HG02642 (cell line): Measurements from ENCODE around the gene POLR3G.

Source experiments
- ATAC-seq: cut with Tn5 transposase; IDR thresholded peaks from one replicate; pipeline ENCODE4 v1.9.1; 2021; ENCODE audit warnings: mild to moderate bottlenecking; ENCODE audit not compliant: unreplicated experiment, poor library complexity

The POLR3G gene, protein sequence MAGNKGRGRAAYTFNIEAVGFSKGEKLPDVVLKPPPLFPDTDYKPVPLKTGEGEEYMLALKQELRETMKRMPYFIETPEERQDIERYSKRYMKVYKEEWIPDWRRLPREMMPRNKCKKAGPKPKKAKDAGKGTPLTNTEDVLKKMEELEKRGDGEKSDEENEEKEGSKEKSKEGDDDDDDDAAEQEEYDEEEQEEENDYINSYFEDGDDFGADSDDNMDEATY

DNA sequence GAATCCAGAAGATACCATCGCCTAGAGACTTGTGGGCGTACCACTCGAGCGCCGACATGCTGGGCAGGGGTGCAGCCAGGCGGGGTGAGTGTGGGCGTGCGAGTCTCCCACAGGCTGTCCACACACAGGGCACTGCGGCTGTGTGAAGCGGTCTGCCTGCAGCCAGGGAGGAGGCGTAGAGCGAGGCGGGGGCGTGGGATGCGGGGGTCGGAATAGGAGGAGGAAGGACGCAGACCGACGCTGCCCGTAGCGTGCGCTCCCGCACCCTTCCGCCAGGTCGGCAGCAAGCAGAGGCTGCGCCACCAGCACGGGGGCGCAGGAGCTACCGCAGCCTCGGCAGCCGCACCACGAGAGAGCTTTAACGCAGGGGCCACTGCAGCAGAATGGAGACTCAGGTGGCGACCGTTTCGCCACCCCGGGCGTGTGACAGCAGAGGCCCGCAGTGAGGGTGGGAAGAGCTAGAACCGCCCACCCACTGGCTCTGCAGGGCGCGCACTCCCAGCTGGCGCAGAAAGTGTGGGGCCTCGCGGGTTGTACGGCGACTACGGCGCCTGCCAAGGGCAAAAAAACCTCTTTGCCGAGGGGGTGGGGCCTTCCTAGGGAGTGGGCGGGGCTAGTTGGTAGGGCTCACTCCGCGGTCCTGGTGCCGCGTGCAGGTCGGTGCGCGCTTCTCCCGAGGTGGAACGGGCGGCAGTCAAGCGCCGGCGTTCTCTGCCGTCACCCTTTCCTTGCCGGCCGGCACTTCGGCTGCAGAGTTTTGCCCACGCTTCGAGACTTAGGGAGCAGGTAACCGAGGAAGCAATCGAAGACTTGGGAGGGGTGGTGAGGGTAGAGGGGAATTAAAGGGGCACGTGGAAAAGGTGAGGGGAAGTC lies at the start of gene POLR3G, which contains the start of gene MBLAC2:
Gene POLR3G, plus strand, starts transcription at position 630 of the 873 bp plus-strand sequence. CDS start 10,704 bp downstream, outside the sequence.
Gene MBLAC2, minus strand, starts transcription at position 537 of the 873 bp plus-strand sequence. Its CDS starts 479 bp downstream, at position 58.
- peak; percentile 91 for ATAC-seq

DNA sequence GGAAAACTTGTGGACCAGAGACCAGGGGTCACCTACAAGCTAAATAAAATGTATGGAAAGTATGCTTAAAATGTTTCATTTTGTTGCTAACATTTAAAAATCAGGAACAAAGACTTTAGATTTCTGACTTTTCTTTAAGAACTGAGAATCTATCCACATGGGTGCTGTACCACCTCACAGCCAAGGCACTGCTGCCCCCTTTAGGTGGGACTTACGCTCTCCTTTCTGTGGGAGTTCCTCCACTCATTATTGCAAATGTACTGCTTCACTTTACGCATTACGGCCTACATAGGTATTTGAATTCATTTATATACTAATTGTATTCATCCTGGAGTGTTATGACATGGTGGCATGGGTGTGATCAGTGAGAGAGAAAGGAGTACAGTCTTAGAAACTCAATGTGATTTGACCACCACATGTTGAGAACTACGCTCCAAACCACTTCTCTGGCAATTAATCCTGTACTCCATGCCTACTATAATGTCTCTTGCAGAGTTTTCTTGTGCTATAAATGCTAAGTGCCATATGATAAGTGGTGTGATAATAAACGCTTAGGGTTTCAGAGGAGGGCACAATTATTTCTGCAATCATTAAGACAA lies 40.4 kb upstream of the POLR3G start:
- peak; percentile 72 for ATAC-seq

DNA sequence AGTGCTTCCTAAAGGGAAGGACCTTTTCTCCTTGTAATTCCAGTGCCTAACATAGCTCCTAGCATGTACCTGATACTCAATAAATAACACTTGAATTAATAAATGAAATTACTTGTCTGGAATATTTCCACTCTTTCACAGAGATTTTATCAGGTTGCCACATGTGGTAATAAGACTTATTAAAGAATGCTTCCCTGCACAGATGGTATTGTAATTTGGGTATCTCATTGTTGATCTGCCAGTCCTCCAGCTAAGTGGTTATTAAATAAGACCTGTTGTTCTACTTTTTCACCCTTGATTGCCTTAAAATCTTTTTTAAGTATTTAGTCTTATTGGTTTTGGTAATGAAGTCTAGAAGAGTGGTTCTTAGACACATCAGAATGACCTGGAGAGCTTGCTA lies 37.0 kb upstream of the POLR3G start:
- no peak for ATAC-seq

DNA sequence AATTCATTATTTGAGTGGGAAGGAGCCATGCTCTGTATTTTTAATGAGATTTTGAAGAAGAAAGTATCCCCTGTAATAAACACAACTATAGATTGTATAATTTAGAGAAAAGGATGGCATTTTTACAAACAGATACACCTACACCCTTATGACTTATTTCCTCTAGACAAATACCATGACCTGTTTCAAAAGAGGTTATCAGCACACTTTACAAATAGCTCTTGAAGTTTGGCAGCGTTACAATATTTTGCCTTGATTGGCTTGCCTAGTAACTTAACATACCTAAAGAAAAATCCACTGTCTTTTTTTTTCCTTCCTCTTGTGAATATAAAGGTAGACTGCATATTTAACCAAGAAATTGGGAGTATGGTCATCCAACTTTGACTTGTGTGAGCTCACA lies 36.6 kb upstream of the POLR3G start:
- ATAC-seq: no peak

DNA sequence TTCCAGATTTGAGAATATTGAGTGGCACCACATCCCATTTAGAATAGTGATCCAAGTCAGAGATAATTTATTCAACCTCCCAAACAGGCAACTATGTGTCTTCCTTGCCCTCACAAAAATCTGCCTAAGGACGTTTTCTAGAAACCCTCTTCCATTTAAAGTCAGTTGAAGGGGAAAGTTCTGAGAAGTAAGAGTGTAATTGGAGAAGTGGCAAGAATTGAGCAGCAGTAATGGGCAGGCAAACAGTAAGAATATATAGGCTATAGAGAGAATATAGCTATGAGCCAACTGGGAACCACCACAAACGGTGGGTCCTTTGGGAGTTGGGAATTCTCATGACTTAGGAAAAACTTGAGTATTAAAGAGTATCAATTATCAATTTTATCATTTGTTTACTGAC lies 34.0 kb upstream of the POLR3G start:
- no peak for ATAC-seq

DNA sequence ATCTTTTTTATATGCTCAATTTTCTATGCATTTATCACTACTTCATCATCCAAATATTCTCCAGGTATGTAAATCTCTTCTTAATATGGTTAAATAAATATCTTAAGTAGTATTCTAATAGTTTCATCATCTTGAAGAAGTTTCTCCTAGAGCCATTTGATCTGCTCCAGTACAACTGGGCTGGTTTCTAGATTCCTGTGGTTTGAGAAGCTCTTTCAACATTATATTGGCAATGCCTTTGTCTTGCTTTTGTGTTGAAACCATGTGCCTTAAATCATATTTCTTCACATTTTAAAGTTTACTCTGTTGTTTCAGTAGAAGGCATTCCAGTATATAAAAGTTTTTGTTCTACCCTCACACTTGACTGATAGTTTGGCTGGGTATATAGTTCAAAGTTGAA lies 27.7 kb upstream of the POLR3G start:
- no peak for ATAC-seq

DNA sequence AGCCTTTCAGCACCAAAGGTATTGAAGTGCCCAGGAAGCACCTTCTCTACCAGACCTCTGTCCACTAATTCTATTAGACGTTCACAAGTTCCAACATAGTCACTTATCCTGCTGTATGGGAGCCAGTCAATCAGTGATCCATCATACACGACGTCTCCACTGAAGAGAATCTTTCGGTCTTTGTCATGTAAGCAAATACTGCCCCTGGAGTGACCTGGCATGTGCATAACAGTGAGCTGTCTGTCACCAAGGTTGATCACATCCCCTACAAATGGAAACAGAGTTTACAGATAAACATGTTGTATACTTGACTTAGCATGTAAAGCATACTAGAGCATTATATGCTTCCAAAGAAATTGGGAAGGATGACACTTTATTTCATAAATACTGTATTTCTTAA lies 13.4 kb upstream of the POLR3G start:
- no peak for ATAC-seq

DNA sequence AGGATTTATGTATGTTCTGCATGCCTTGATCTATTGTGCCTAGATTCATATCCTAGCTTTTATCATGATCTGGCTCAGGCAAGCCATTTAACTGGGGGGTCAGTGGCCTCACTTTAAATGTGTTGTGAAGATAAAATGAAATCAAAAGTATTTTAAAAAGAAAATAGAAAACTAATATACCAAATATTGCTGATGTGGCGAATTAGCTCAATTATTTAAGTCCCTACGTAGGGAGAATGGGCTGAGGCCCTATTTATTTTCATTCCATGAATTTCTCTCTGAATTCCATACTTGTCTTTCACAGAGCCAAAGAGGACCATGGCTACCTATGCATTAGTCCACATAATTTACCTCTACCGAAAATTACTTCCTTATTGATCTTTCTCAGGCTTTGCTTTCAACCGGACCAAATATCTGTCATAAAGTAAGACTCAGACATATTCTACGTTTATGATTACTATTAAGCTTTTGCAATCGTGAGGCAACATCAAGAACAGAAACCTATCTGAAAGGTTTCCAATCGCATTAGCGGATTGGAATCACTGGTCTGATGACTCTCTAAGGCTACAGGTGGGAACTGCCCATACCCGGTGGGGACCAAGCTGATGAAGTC lies 1.8 kb upstream of the POLR3G start:
- no peak for ATAC-seq

DNA sequence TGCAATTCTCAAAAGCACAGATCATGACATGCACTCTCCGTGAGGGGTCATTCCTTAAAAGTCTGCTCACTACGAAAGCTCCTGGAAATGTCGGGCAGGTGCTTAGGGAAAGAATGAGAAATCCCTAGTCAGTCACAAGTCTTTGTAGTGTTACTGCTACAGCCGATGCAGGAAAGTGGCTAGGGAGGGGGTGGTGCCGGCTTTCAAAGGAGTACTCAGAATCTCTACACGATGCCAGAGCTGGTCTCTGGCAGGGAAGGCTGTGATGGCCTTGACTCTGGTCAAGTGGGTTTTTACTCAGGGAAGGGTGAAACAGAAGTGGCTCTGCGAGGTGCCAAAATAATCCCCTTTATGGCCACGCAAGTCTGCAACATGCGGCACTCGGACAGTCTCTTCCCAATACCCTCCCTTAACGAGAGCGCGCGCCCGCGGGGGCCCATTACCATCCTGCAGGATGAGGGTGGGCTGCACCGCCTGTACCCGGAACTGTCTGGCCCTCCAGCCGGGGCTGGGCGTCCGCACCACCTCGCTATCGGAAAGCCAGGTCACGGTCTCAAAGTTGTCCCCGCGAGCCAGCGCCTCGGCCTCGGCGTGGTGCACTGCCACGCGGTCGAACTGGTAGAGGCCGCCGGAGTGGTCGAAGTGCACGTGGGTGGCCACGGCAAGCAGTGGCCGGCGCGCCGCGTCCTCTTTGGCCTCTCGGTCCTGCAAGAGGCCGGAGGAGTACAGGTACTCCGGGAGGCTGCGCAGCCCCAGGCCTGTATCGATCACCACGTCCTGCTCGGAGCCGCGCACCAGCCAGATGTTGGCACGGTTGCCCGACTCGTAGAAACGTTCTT lies 1.0 kb upstream of the POLR3G start:
- peak; percentile 23 for ATAC-seq

DNA sequence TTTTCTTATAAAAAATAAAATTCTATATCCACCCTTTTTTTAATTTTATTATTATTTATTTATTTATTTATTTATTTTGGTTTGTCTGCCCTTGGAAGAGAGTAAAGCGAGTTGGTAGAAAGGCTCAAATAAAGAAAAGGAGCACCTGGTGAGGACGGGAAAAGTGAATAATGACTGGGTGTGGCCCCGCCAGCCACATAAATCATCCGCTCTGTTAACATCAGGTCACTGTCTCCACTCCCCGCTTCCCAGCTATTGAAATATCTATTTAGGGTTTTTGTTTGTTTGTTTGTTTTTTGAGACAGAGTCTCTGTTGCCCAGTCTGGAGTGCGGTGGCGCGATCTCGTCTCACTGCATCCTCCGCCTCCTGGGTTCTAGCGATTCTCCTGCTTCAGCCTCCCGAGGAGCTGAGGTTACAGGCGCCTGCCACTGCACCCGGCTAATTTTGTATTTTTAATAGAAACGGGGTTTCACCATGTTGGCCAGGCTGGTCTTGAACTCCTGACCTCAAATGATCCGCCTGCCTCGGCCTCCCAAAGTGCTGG lies 844 bp downstream of the POLR3G start:
- no peak for ATAC-seq

DNA sequence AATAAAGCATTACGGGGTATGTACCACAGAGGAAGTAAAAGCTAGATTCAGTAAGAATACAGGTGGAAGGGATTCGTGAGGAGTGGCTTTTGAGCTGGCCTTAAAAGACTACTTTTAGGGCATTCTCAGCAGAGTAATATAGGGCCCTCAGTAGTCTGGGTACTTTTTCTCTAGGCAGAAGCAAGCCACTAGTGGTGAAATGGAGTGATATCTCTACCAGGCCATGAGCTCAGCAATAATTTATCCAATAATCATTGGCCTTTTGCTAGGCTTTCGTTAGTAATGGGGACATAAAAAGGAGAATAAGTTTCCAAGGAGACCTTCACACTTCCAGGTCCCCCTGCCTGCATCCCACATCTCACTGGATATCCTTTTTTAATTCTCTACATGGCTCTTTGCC lies 1.7 kb downstream of the POLR3G start:
- no peak for ATAC-seq

DNA sequence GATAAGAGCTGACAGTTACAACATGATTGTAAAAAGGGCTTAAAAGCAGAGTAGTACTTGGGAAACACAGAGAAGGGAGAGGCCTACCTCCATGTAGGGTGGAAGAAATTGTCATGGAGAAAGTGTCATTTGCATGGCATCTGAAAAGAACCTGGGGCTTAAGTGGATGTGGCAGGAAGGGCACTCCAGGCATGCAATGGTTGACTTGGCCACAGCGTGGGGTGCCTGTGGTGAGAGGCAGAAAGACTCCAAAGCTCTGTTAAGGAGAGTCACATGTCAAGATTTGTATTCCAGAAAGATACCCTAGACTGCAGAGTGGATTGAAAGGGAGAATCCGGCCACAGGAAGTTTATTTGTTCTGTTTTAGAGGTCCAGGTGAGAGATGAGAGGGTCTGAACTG lies 2.4 kb downstream of the POLR3G start:
- no peak for ATAC-seq

DNA sequence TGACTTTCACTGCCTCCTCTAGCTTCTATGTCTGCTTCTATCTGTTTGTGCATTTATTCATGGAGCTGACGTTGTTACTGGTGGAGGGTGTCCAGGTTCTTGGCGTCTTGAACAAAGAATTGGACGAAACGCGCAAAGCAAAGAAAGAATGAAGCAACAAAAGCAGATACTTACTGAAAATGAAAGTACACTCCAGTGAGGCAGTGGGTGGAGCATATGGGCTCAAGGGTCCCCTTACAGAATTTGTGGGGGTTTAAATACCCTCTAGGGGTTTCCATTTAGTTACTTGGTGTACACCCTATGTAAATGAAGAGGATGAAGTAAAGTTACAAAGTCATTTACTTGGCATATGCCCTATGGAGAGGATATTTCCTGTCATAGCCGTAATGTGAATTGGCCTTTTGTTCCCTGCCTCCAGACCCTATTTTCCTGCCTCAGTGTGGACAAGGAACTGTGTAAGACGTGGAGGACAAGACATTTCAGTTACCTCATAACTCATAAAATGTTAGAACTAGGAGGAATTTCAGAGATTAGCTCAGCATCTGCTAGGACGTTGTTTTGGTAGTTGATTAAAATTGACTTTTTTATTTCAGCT lies 3.1 kb downstream of the POLR3G start:
- ATAC-seq: no peak

DNA sequence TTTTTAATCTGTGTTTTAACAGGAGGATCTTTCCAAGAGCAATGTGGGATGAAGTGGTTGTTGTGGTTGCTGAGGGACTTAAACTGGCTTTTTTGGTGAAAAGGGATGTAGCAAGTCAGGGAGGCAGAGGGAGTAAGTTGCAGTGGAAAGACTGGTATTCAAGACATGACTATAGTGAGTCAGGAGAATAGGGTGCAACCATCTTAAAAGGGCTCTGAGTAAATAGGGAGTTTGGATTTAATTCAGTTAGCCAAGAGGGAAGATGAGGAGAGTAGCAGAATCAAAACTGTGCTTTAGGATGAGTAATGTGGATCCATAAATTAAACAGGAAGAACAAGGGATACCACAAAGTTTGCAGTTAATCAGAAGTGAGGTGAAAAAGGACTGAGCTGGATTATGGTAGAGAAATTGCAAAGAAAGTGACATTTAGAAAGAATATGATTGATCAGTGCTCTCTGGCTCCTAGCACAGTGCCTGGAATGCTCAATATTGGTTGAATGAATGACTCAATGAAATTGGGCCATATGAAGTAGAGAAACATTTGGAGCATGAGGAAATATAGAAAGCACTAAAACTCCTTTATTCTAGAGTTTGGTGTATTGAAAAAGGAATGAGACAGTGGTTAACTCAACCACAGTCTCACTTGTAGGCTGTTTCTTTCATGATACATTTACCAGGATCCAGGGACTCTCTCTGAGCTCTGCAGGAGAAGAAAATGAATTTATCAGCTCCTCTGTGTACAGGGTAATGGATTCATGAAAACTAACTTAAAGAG lies 5.1 kb downstream of the POLR3G start:
- no peak for ATAC-seq

DNA sequence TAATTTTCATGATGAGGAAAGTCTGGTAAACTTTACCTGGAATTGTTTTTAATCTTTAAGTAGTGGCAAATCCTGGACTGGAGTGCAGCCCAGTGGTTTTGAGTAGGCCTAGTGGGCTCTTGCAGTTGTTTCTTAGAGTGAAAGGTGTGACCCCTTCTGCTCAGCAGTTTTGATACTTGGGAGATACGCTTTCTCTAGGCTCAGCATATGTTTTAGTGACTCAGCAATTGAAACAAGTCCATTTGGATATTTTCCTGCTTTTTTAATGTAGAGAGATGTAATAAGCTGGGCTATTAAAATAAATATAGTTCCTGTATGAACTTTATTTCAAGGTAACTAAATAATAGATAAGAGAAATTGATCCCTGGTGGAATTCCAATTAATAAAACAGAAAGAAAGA lies 6.0 kb downstream of the POLR3G start:
- no peak for ATAC-seq

DNA sequence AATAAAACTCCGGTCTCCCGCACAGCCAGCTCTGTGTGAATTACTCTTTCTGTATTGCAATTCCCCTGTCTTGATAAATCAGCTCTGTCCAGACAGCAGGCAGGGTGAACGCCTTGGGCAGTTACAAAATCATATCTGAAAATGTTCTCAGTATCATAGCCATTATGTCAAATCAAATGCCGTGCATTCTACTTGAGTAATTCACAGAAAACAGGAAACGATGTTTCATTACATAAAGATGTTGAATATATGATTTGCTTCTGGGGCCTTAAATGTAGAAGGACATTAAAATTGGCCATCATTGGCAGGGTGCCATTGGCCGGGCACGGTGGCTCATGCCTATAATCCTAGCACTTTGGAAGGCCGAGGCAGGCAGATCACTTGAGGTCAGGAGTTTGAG lies 8.5 kb downstream of the POLR3G start:
- no peak for ATAC-seq

DNA sequence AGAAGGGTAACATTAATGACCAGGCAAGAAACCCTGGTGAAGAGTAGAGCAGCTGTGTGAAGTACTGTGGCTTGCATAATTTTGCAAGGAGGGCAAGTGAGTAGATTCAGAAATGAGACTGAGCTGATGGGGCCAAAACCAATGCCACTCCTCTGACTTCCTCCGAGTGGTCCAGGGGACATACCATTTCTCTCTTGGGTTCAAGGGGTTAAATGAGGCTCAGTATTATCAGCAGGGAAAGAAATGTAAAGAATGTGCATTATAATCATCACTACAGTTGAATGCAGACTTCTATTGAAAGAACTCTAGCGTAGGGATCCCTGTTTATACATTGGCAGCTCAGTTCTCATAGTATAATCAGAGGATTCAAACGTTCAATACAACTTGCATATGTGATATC lies 9.9 kb downstream of the POLR3G start:
- ATAC-seq: no peak

DNA sequence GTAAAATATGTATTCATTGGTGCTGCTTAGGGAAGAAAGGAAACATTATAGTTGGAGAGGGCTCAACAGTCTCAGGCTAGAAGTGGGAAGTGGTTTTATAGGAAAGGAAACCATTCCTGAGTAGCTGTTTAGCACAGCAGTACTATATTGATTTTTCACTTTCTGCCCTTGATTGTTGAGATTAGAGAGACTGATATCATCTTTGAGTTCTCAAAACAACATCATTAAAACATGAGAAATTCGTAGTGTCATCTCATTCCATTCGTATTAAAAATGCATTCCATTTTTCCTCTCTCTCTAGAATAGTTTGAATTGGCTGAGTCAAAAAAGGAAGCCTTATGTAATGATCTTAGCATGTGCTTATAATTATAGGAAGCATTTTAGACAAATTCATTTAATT lies 14.1 kb downstream of the POLR3G start:
- no peak for ATAC-seq

DNA sequence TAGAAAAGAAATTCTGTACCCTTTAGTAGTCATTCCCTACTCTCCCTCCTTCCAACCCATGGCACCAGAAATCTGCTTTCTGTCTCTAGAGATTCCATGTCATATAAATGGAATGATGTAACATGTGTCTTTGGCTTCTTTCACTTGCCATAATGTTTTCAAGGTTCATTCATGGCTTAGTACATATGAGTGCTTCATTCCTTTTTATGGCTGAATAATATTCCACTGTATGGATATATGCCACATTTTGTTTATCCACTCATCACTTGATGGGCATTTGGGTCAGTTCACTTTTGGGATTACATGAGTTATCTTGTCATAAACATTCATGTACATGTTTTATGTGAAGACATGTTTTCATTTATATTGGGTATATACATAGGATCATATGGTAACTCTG lies 19.4 kb downstream of the POLR3G start:
- no peak for ATAC-seq
